Neural crest cell (in vitro differentiated cells): ENCODE measurements around the gene NMNAT1. TPM values are rescaled to one million over a fixed set of nuclear protein-coding genes. Genes with fewer than 3 reads are reported as not detected.
"Not testable (repeated sequence)": the region's sequence is repeated elsewhere in the genome, so short reads cannot be mapped to it uniquely, and the experiment has no call there.

Experiments used
- DNase-seq: peaks from one replicate; pipeline ENCODE4 v3.0.0; 2021; ENCODE audit warnings: low read depth, mixed read lengths, low spot score
- H3K27ac Mint-ChIP-seq: one replicate; pipeline ENCODE4 v1.8.0; 2021; ENCODE audit warnings: mild to moderate bottlenecking, mixed read lengths; ENCODE audit not compliant: unreplicated experiment
- H3K27me3 Mint-ChIP-seq: 2 replicates; pipeline ENCODE4 v1.8.0; 2021; ENCODE audit warnings: low read depth, mild to moderate bottlenecking, mixed read lengths
- H3K36me3 Mint-ChIP-seq: 2 replicates; pipeline ENCODE4 v1.8.0; 2021; ENCODE audit warnings: low read depth, mild to moderate bottlenecking, mixed read lengths
- H3K4me1 Mint-ChIP-seq: 2 replicates; pipeline ENCODE4 v1.8.0; 2021; ENCODE audit warnings: mixed read lengths
- H3K4me3 Mint-ChIP-seq: one replicate; pipeline ENCODE4 v1.8.0; 2021; ENCODE audit warnings: mild to moderate bottlenecking, mixed read lengths
- H3K9me3 Mint-ChIP-seq: 2 replicates; pipeline ENCODE4 v1.8.0; 2021; ENCODE audit warnings: mixed read lengths
- CTCF ChIP-seq: fragments of 200-600 bp; sonication (generic); conservative IDR thresholded peaks from 2 replicates; pipeline ENCODE4 v1.5.0; 2021; ENCODE audit warnings: antibody characterized with exemption, mild to moderate bottlenecking
- total RNA-seq: library from RNA; stranded (reverse); gene quantifications from 2 replicates; pipeline ENCODE4 v1.2.1, GENCODE V29; 2021

Gene NMNAT1
- total RNA-seq, 1 donor from 2014 or later = 8.8 TPM

GRCh38 chr1:10001016-10001665 is 57.9 kb downstream of the NMNAT1 start:
- Mint-ChIP-seq H3K27ac (no peak overlapping the region), H3K27me3 (peaks cover 40% of the 10 kb centered on the region), H3K4me1 (peaks cover 7% of the 10 kb centered on the region), H3K9me3 (no peaks in the 10 kb centered on the region), H3K4me3 (no peak overlapping the region), H3K36me3 (no peaks in the 10 kb centered on the region)
- TF ChIP-seq CTCF = no peak
- DNase-seq = no peak

- peaks cover 13% of the 10 kb centered on the region for H3K27me3 Mint-ChIP-seq
- not testable (repeated sequence) for DNase-seq, H3K9me3 Mint-ChIP-seq, H3K4me1 Mint-ChIP-seq, H3K27ac Mint-ChIP-seq, H3K36me3 Mint-ChIP-seq, H3K4me3 Mint-ChIP-seq
Observed at GRCh38 chr1:10005248-10005647, 62.0 kb downstream of the NMNAT1 start.

GRCh38 chr1:10007169-10007568 is 63.9 kb downstream of the NMNAT1 start:
- H3K27me3 Mint-ChIP-seq = peaks cover 5% of the 10 kb centered on the region
- H3K4me3 Mint-ChIP-seq = no peak overlapping the region
- no peak overlapping the region for H3K27ac Mint-ChIP-seq
- no peak for DNase-seq
- no peak for TF ChIP-seq CTCF
- no peaks in the 10 kb centered on the region for H3K4me1 Mint-ChIP-seq
- H3K36me3 Mint-ChIP-seq = no peaks in the 10 kb centered on the region
- H3K9me3 Mint-ChIP-seq = no peaks in the 10 kb centered on the region

- Mint-ChIP-seq H3K27ac (no peak overlapping the region), H3K36me3 (no peaks in the 10 kb centered on the region), H3K27me3 (no peaks in the 10 kb centered on the region), H3K4me3 (no peak overlapping the region), H3K9me3 (no peaks in the 10 kb centered on the region), H3K4me1 (no peaks in the 10 kb centered on the region)
- no peak for DNase-seq
- TF ChIP-seq CTCF = no peak
Observed at GRCh38 chr1:10014016-10014415, 70.7 kb downstream of the NMNAT1 start.

- no peaks in the 10 kb centered on the region for H3K27me3 Mint-ChIP-seq
Observed at GRCh38 chr1:10019561-10019960, 76.3 kb downstream of the NMNAT1 start.

More at GRCh38 chr1:10019561-10019960, 76.3 kb downstream of the NMNAT1 start:
- no peaks in the 10 kb centered on the region for H3K36me3 Mint-ChIP-seq
- DNase-seq = no peak
- H3K27ac Mint-ChIP-seq = no peak overlapping the region
- no peaks in the 10 kb centered on the region for H3K9me3 Mint-ChIP-seq
- H3K4me3 Mint-ChIP-seq = no peak overlapping the region
- no peak for TF ChIP-seq CTCF
- no peaks in the 10 kb centered on the region for H3K4me1 Mint-ChIP-seq
